ENCODE measurements around the gene NFAT5.

Gene NFAT5

GRCh38 chr16:69698404-69698803 lies 132.6 kb downstream of the NFAT5 start:
- ATAC-seq (ENCODE audit: insufficient read depth, low read depth) (no peak), DNase-seq (no peak)
- H3K4me3 ChIP-seq (ENCODE audit: low read depth in 1 of 2, low read length in 2 of 2) = no peak overlapping the region
- H3K36me3 ChIP-seq (ENCODE audit: insufficient read depth, low read length) = peaks cover 32% of the 10 kb centered on the region
- no peak overlapping the region for H3K9ac ChIP-seq (ENCODE audit: low read depth, low read length)
- no peak overlapping the region for H3K27ac ChIP-seq (ENCODE audit: low read length)
- H3K9me3 ChIP-seq (ENCODE audit: insufficient read depth, low read length, severe bottlenecking) = no peaks in the 10 kb centered on the region
- no peaks in the 10 kb centered on the region for H3K4me1 ChIP-seq (ENCODE audit: insufficient read depth, low read length)
- H2AFZ ChIP-seq (ENCODE audit: low read depth, low read length) = no peak overlapping the region
- no peak for TF ChIP-seq CTCF (IDR thresholded peaks at IDR 0.05; ENCODE audit: borderline replicate concordance, extremely low read depth, low read length, poor library complexity, severe bottlenecking)
- TF ChIP-seq EZH2 (IDR thresholded peaks at IDR 0.05; ENCODE audit: borderline replicate concordance, low read depth, low read length, severe bottlenecking) = no peak
- no peaks in the 10 kb centered on the region for H4K20me1 ChIP-seq (ENCODE audit: insufficient read depth, low read length)
- no peak overlapping the region for H3K4me2 ChIP-seq (ENCODE audit: insufficient read depth, low read length)
- H3K27me3 ChIP-seq (ENCODE audit: insufficient read depth, low read length, poor library complexity) = no peaks in the 10 kb centered on the region
- H3K79me2 ChIP-seq (ENCODE audit: insufficient read depth, low read length) = no peaks in the 10 kb centered on the region

- Histone ChIP-seq H2AFZ (ENCODE audit: low read depth, low read length) (no peak overlapping the region), H4K20me1 (ENCODE audit: insufficient read depth, low read length) (no peaks in the 10 kb centered on the region), H3K79me2 (ENCODE audit: insufficient read depth, low read length) (no peaks in the 10 kb centered on the region), H3K27ac (ENCODE audit: low read length) (no peak overlapping the region), H3K4me3 (ENCODE audit: low read depth in 1 of 2, low read length in 2 of 2) (no peak overlapping the region), H3K9ac (ENCODE audit: low read depth, low read length) (no peak overlapping the region), H3K27me3 (ENCODE audit: insufficient read depth, low read length, poor library complexity) (no peaks in the 10 kb centered on the region), H3K36me3 (ENCODE audit: insufficient read depth, low read length) (peaks cover 17% of the 10 kb centered on the region; the same call in 1 of the 2 replicates), H3K9me3 (ENCODE audit: insufficient read depth, low read length, severe bottlenecking) (no peaks in the 10 kb centered on the region), H3K4me2 (ENCODE audit: insufficient read depth, low read length) (no peak overlapping the region), H3K4me1 (ENCODE audit: insufficient read depth, low read length) (no peaks in the 10 kb centered on the region)
- no peak for DNase-seq
- no peak for ATAC-seq (ENCODE audit: insufficient read depth, low read depth)
- TF ChIP-seq CTCF (IDR thresholded peaks at IDR 0.05; ENCODE audit: borderline replicate concordance, extremely low read depth, low read length, poor library complexity, severe bottlenecking) = no peak
Observed at GRCh38 chr16:69699915-69700314, 134.1 kb downstream of the NFAT5 start.

GRCh38 chr16:69701452-69701851 lies 135.7 kb downstream of the NFAT5 start:
- H3K4me2 ChIP-seq (ENCODE audit: insufficient read depth, low read length) = no peak overlapping the region
- H3K27me3 ChIP-seq (ENCODE audit: insufficient read depth, low read length, poor library complexity) = no peaks in the 10 kb centered on the region
- no peaks in the 10 kb centered on the region for H3K4me1 ChIP-seq (ENCODE audit: insufficient read depth, low read length)
- no peaks in the 10 kb centered on the region for H3K79me2 ChIP-seq (ENCODE audit: insufficient read depth, low read length)
- no peak overlapping the region for H3K4me3 ChIP-seq (ENCODE audit: low read depth in 1 of 2, low read length in 2 of 2)
- DNase-seq (no peak), ATAC-seq (ENCODE audit: insufficient read depth, low read depth) (no peak)
- H2AFZ ChIP-seq (ENCODE audit: low read depth, low read length) = no peak overlapping the region
- H4K20me1 ChIP-seq (ENCODE audit: insufficient read depth, low read length) = no peaks in the 10 kb centered on the region
- TF ChIP-seq CTCF (IDR thresholded peaks at IDR 0.05; ENCODE audit: borderline replicate concordance, extremely low read depth, low read length, poor library complexity, severe bottlenecking) (no peak), EZH2 (IDR thresholded peaks at IDR 0.05; ENCODE audit: borderline replicate concordance, low read depth, low read length, severe bottlenecking) (no peak)
- H3K9ac ChIP-seq (ENCODE audit: low read depth, low read length) = no peak overlapping the region
- no peak overlapping the region for H3K27ac ChIP-seq (ENCODE audit: low read length)
- H3K36me3 ChIP-seq (ENCODE audit: insufficient read depth, low read length) = peaks cover 9% of the 10 kb centered on the region; the same call in 1 of the 2 replicates
- H3K9me3 ChIP-seq (ENCODE audit: insufficient read depth, low read length, severe bottlenecking) = no peaks in the 10 kb centered on the region

GRCh38 chr16:69701866-69702265 lies 136.1 kb downstream of the NFAT5 start:
- H2AFZ ChIP-seq (ENCODE audit: low read depth, low read length) = no peak overlapping the region
- no peak overlapping the region for H3K27ac ChIP-seq (ENCODE audit: low read length)
- no peak overlapping the region for H3K9ac ChIP-seq (ENCODE audit: low read depth, low read length)
- H3K4me3 ChIP-seq (ENCODE audit: low read depth in 1 of 2, low read length in 2 of 2) = no peak overlapping the region
- no peaks in the 10 kb centered on the region for H3K27me3 ChIP-seq (ENCODE audit: insufficient read depth, low read length, poor library complexity)
- peaks cover 9% of the 10 kb centered on the region; the same call in 1 of the 2 replicates for H3K36me3 ChIP-seq (ENCODE audit: insufficient read depth, low read length)
- no peaks in the 10 kb centered on the region for H4K20me1 ChIP-seq (ENCODE audit: insufficient read depth, low read length)
- DNase-seq = no peak
- no peak for ATAC-seq (ENCODE audit: insufficient read depth, low read depth)
- TF ChIP-seq EZH2 (IDR thresholded peaks at IDR 0.05; ENCODE audit: borderline replicate concordance, low read depth, low read length, severe bottlenecking) = no peak
- TF ChIP-seq CTCF (IDR thresholded peaks at IDR 0.05; ENCODE audit: borderline replicate concordance, extremely low read depth, low read length, poor library complexity, severe bottlenecking) = no peak
- H3K79me2 ChIP-seq (ENCODE audit: insufficient read depth, low read length) = no peaks in the 10 kb centered on the region
- H3K4me2 ChIP-seq (ENCODE audit: insufficient read depth, low read length) = no peak overlapping the region
- no peaks in the 10 kb centered on the region for H3K9me3 ChIP-seq (ENCODE audit: insufficient read depth, low read length, severe bottlenecking)
- no peaks in the 10 kb centered on the region for H3K4me1 ChIP-seq (ENCODE audit: insufficient read depth, low read length)

All from DND-41 (cell line).